GM12872 (cell line): ENCODE results near the gene VDR.

Source experiments
- TF ChIP-seq, protein P1 (sequence below): IDR thresholded peaks from 3 replicates; pipeline ENCODE4 v1.5.1; 2011; ENCODE audit warnings: low read depth, mild to moderate bottlenecking, low read length, moderate library complexity; ENCODE audit not compliant: insufficient read depth

The VDR gene

GRCh38 chr12:47849261-47849660 lies 55.5 kb downstream of the VDR start:
- TF ChIP-seq, protein P1, sequence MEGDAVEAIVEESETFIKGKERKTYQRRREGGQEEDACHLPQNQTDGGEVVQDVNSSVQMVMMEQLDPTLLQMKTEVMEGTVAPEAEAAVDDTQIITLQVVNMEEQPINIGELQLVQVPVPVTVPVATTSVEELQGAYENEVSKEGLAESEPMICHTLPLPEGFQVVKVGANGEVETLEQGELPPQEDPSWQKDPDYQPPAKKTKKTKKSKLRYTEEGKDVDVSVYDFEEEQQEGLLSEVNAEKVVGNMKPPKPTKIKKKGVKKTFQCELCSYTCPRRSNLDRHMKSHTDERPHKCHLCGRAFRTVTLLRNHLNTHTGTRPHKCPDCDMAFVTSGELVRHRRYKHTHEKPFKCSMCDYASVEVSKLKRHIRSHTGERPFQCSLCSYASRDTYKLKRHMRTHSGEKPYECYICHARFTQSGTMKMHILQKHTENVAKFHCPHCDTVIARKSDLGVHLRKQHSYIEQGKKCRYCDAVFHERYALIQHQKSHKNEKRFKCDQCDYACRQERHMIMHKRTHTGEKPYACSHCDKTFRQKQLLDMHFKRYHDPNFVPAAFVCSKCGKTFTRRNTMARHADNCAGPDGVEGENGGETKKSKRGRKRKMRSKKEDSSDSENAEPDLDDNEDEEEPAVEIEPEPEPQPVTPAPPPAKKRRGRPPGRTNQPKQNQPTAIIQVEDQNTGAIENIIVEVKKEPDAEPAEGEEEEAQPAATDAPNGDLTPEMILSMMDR: no peak

- TF ChIP-seq, protein P1: no peak
Measured at GRCh38 chr12:47848853-47849252, 55.9 kb downstream of the VDR start.

- TF ChIP-seq, protein P1: no peak
Measured at GRCh38 chr12:47846294-47846996, 58.3 kb downstream of the VDR start.

GRCh38 chr12:47845081-47845480 lies 59.7 kb downstream of the VDR start:
- TF ChIP-seq, protein P1: no peak

GRCh38 chr12:47844264-47845019 lies 60.4 kb downstream of the VDR start:
- TF ChIP-seq, protein P1: no peak

- TF ChIP-seq, protein P1: no peak
Measured at GRCh38 chr12:47843226-47843980, 61.4 kb downstream of the VDR start.

DNA sequence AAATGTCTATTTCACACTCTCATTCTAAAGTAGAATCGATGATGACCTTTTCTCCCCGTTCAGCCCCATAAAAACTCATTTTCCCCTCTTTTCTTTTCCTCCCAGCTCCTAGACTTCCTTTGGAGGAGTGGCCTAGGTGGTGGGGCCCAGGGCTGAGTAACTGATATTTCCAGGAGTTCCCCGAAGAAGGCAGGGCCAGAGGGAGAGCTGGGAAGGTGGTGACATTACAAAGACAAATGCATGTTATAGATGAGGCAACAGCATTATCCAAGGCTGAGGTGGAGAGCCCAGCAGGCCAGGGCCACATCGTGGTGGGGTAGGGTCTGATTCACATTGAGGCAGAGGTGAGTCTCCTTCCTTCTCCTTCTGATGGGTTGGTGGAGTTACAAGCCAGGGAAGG lies 62.9 kb downstream of the VDR start:
- TF ChIP-seq, protein P1: no peak
